ENCODE data around the gene MYH14.

MYH14 gene

DNA sequence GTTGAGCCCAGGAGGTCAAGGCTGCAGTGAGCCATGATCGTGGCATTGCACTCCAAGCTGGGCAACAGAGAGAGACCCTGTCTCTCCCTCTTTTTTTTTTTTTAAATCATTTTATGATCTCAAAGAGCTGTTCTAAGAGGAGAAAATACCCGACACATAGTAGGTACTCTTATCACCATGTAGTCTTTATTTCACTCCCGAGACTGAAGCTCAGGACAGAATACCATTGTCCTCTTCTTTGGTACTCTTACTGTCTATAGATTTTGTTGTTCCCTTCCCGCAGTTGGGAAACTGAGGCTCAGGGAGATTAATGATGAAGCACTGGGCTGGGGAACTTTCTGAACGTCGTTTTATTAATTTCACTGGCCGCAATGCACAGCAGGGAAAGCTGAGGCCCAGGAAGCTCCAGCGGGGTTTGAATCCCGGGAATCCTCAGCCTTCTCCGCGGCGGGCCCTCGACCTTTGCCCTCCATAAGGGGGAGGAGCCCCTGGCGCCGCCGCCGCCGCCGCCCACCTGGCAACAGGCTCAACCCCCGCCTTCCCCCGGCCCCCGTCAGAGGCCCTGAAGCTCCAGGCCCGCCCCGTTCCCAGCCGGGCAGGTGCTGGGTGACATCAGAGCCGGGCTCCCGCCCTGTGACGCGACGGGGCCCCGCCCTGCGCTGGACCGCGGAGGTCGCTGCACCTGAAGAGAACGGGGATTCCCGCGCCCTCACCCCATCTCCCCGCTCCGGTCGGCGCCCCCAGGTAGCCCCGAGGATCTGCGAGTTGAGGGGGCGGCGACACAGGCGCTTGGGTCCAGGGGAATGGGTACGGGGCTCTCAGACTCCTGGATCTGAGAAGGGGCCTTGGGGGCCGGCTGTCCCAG lies 1.6 kb downstream of the MYH14 start:
- TF ChIP-seq, protein P1, sequence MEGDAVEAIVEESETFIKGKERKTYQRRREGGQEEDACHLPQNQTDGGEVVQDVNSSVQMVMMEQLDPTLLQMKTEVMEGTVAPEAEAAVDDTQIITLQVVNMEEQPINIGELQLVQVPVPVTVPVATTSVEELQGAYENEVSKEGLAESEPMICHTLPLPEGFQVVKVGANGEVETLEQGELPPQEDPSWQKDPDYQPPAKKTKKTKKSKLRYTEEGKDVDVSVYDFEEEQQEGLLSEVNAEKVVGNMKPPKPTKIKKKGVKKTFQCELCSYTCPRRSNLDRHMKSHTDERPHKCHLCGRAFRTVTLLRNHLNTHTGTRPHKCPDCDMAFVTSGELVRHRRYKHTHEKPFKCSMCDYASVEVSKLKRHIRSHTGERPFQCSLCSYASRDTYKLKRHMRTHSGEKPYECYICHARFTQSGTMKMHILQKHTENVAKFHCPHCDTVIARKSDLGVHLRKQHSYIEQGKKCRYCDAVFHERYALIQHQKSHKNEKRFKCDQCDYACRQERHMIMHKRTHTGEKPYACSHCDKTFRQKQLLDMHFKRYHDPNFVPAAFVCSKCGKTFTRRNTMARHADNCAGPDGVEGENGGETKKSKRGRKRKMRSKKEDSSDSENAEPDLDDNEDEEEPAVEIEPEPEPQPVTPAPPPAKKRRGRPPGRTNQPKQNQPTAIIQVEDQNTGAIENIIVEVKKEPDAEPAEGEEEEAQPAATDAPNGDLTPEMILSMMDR (IDR thresholded peaks at IDR 0.05; ENCODE audit: borderline replicate concordance, control extremely low read depth, extremely low read depth, insufficient read depth, missing control alignments) = no peak
- in situ Hi-C loops (cut with MboI; ENCODE audit: low sequenced_read_pairs, unreplicated experiment) = no loop called here
- DNase-seq (ENCODE audit: low spot score) = no peak

- TF ChIP-seq, protein P1 (IDR thresholded peaks at IDR 0.05; ENCODE audit: borderline replicate concordance, control extremely low read depth, extremely low read depth, insufficient read depth, missing control alignments) = no peak
- no peak for DNase-seq (ENCODE audit: low spot score)
- in situ Hi-C loops (cut with MboI; ENCODE audit: low sequenced_read_pairs, unreplicated experiment) = no loop called here
Observed at GRCh38 chr19:50205681-50206138, 2.3 kb downstream of the MYH14 start.

- DNase-seq (ENCODE audit: low spot score) = no peak
- TF ChIP-seq, protein P1 (IDR thresholded peaks at IDR 0.05; ENCODE audit: borderline replicate concordance, control extremely low read depth, extremely low read depth, insufficient read depth, missing control alignments) = no peak
- in situ Hi-C loops (cut with MboI; ENCODE audit: low sequenced_read_pairs, unreplicated experiment) = no loop called here
Observed at GRCh38 chr19:50206191-50206590, 2.8 kb downstream of the MYH14 start.

DNA sequence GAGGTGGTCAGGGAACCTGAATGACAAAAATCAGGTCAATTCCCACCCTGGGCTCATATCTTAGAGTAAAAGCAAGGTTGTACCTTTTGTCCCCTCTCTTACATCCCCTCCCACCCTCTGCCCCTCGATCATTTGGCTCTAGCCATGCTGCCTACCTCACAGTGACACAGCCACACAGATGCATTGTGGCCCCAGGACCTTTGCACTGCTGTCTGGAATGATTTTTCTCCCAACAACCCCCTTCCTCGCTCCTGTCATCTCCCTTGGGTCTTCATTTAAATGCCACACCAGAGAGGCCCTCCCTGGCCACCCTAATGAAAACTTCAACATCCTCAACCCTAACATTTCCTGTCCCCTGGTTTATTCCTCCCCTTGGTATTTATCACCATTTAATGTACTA lies 4.3 kb downstream of the MYH14 start:
- no peak for DNase-seq (ENCODE audit: low spot score)
- TF ChIP-seq, protein P1 (IDR thresholded peaks at IDR 0.05; ENCODE audit: borderline replicate concordance, control extremely low read depth, extremely low read depth, insufficient read depth, missing control alignments) = no peak
- in situ Hi-C loops (cut with MboI; ENCODE audit: low sequenced_read_pairs, unreplicated experiment) = no loop called here

DNA sequence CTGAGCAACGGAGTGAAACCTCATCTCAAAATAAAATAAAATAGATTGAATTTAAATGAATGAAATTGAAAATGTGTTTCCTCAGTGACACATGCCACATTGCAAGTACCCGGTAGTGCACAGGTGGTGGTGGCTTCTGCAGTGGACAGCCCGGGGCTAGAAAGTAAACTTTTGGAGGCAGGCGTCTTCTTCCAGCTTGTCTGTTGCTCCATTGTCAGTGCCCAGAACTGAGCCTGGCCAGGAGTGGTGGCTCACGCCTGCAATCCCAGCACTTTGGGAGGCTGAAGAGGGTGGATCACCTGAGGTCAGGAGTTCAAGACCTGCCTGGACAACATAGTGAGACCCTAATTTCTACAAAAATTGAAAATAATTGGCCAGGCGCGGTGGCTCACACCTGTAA lies 5.7 kb downstream of the MYH14 start:
- TF ChIP-seq, protein P1 (IDR thresholded peaks at IDR 0.05; ENCODE audit: borderline replicate concordance, control extremely low read depth, extremely low read depth, insufficient read depth, missing control alignments) = no peak
- in situ Hi-C loops (cut with MboI; ENCODE audit: low sequenced_read_pairs, unreplicated experiment) = no loop called here
- DNase-seq (ENCODE audit: low spot score) = no peak

DNA sequence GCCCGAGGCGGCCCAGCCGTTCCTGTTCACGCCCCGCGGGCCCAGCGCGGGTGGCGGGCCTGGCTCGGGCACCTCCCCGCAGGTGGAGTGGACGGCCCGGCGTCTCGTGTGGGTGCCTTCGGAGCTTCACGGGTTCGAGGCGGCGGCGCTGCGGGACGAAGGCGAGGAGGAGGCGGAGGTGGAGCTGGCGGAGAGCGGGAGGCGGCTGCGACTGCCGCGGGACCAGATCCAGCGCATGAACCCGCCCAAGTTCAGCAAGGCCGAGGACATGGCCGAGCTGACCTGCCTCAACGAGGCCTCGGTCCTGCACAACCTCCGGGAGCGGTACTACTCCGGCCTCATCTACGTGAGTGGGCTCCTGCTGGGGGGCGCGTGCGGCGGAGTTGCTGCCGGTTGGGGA lies 7.0 kb downstream of the MYH14 start:
- TF ChIP-seq, protein P1 (IDR thresholded peaks at IDR 0.05; ENCODE audit: borderline replicate concordance, control extremely low read depth, extremely low read depth, insufficient read depth, missing control alignments) = no peak
- no peak for DNase-seq (ENCODE audit: low spot score)
- in situ Hi-C loops (cut with MboI; ENCODE audit: low sequenced_read_pairs, unreplicated experiment) = no loop called here

All from GM13976 (cell line).